GM23338 (cell line): Measurements from ENCODE around the gene SYNE3. TPM values are rescaled to one million over a fixed set of nuclear protein-coding genes. Genes with fewer than 3 reads are reported as not detected.

Experiments used
- ATAC-seq: fragments of 200-7000 bp; cut with Tn5 transposase; 3 replicates; pipeline ENCODE4 v1.9.1; 2020
- DNase-seq: peaks from one replicate; pipeline ENCODE4 v3.0.0-alpha.2; 2015; ENCODE audit warnings: low spot score
- H2AFZ ChIP-seq: fragments of 200-600 bp; sonication (generic); 2 replicates; pipeline ENCODE4 v1.8.0; 2016; ENCODE audit warnings: antibody characterized with exemption, mild to moderate bottlenecking, moderate library complexity
- H3F3A ChIP-seq: fragments of 200-600 bp; sonication (generic); replicated peaks from 2 replicates; pipeline ENCODE4 v1.8.0; 2017; ENCODE audit warnings: antibody characterized with exemption, mixed run types, low read depth
- H3K27ac ChIP-seq: fragments of 200-600 bp; sonication (generic); 2 replicates; pipeline ENCODE4 v1.6.1; 2016; ENCODE audit warnings: low read depth
- H3K27me3 ChIP-seq: fragments of 200-600 bp; sonication (generic); 2 replicates; pipeline ENCODE4 v1.8.0; 2016; ENCODE audit warnings: mild to moderate bottlenecking, mixed run types, moderate library complexity; ENCODE audit not compliant: insufficient read depth
- H3K36me3 ChIP-seq: fragments of 200-600 bp; sonication (generic); 2 replicates; pipeline ENCODE4 v1.8.0; 2016; ENCODE audit warnings: mild to moderate bottlenecking; ENCODE audit not compliant: insufficient read depth
- H3K4me1 ChIP-seq: fragments of 200-600 bp; sonication (generic); 2 replicates; pipeline ENCODE4 v1.8.0; 2016; ENCODE audit warnings: mild to moderate bottlenecking, moderate library complexity; ENCODE audit not compliant: insufficient read depth
- H3K4me2 ChIP-seq: fragments of 200-600 bp; sonication (generic); 2 replicates; pipeline ENCODE4 v1.7.1; 2017; ENCODE audit warnings: mixed run types
- H3K4me3 ChIP-seq: fragments of 200-600 bp; sonication (generic); 2 replicates; pipeline ENCODE4 v1.6.1; 2016; ENCODE audit warnings: mixed run types
- H3K79me2 ChIP-seq: fragments of 200-600 bp; sonication (generic); replicated peaks from 2 replicates; pipeline ENCODE4 v1.8.0; 2017; ENCODE audit warnings: mild to moderate bottlenecking; ENCODE audit not compliant: insufficient read depth
- H3K9me2 ChIP-seq: fragments of 200-600 bp; sonication (generic); 2 replicates; pipeline ENCODE4 v1.8.0; 2017; ENCODE audit not compliant: insufficient read depth
- H4K20me1 ChIP-seq: fragments of 200-600 bp; sonication (generic); replicated peaks from 2 replicates; pipeline ENCODE4 v1.8.0; 2017; ENCODE audit warnings: mild to moderate bottlenecking; ENCODE audit not compliant: insufficient read depth
- H3K27ac Mint-ChIP-seq: 2 replicates; pipeline ENCODE4 v1.8.0; 2020; ENCODE audit warnings: inconsistent platforms, mild to moderate bottlenecking, moderate library complexity, mixed read lengths
- H3K27me3 Mint-ChIP-seq: 3 replicates; pipeline ENCODE4 v1.8.0; 2022; ENCODE audit warnings: low read depth, mild to moderate bottlenecking, moderate library complexity, mixed read lengths, inconsistent platforms; ENCODE audit not compliant: insufficient read depth, poor library complexity
- H3K36me3 Mint-ChIP-seq: 3 replicates; pipeline ENCODE4 v1.8.0; 2021; ENCODE audit warnings: low read depth, mild to moderate bottlenecking, inconsistent platforms, moderate library complexity, mixed read lengths
- H3K4me1 Mint-ChIP-seq: 3 replicates; pipeline ENCODE4 v1.8.0; 2020; ENCODE audit warnings: mild to moderate bottlenecking, inconsistent platforms, mixed read lengths
- H3K4me3 Mint-ChIP-seq: 3 replicates; pipeline ENCODE4 v1.8.0; 2021; ENCODE audit warnings: moderate library complexity, mild to moderate bottlenecking, inconsistent platforms, mixed read lengths
- H3K9me3 Mint-ChIP-seq: 3 replicates; pipeline ENCODE4 v1.8.0; 2020; ENCODE audit warnings: moderate library complexity, mild to moderate bottlenecking, inconsistent platforms, mixed read lengths
- CREB1 ChIP-seq: fragments of 250-450 bp; sonication (Bioruptor Pico); IDR thresholded peaks from 2 replicates; pipeline ENCODE4 v1.5.0; 2020; ENCODE audit warnings: low read depth, mild to moderate bottlenecking, moderate library complexity
- EZH2 ChIP-seq: fragments of 200-600 bp; sonication (generic); IDR thresholded peaks from one replicate; pipeline ENCODE4 v1.8.0; 2017; ENCODE audit warnings: antibody characterized with exemption, mild to moderate bottlenecking, low read depth; ENCODE audit not compliant: unreplicated experiment
- EZH2phosphoT487 ChIP-seq: fragments of 200-600 bp; sonication (generic); IDR thresholded peaks from one replicate; pipeline ENCODE4 v1.8.1; 2018; ENCODE audit warnings: antibody characterized with exemption; ENCODE audit not compliant: unreplicated experiment
- JUNB ChIP-seq: IDR thresholded peaks from one replicate; pipeline ENCODE4 v1.6.1; 2016; ENCODE audit warnings: antibody characterized with exemption; ENCODE audit not compliant: unreplicated experiment
- NANOG ChIP-seq: IDR thresholded peaks from 2 replicates; pipeline ENCODE4 v1.6.1; 2016; ENCODE audit warnings: antibody characterized with exemption, borderline replicate concordance
- POLR2AphosphoS5 ChIP-seq: IDR thresholded peaks from 2 replicates; pipeline ENCODE4 v1.6.1; 2016; ENCODE audit warnings: antibody characterized with exemption, low read depth
- STAT1 ChIP-seq: IDR thresholded peaks from one replicate; pipeline ENCODE4 v1.6.1; 2016; ENCODE audit warnings: antibody characterized with exemption; ENCODE audit not compliant: unreplicated experiment
- ZNF114 ChIP-seq: fragments of 250-450 bp; sonication (Bioruptor Pico); IDR thresholded peaks from 2 replicates; pipeline ENCODE4 v1.5.0; 2020; ENCODE audit warnings: mild to moderate bottlenecking, moderate library complexity
- ZNF331 ChIP-seq: fragments of 250-450 bp; sonication (Bioruptor Pico); IDR thresholded peaks from 2 replicates; pipeline ENCODE4 v1.5.0; 2020; ENCODE audit warnings: low read depth, mild to moderate bottlenecking, moderate library complexity
- polyA plus RNA-seq: library from polyadenylated mRNA; unstranded; fragments of >200 nt; fragmentation: Nextera tagmentation; extraction: Ambion mirVana; gene quantifications from 2 replicates; pipeline ENCODE4 v1.2.1, GENCODE V29; 2016
- total RNA-seq: library from RNA; depleted of rRNA; stranded (reverse); fragments of >200 nt; shearing (Covaris generic); gene quantifications from 2 replicates; pipeline ENCODE4 v1.2.3, GENCODE V29; 2014
- TF ChIP-seq, protein P1 (sequence below): IDR thresholded peaks from one replicate; pipeline ENCODE4 v1.6.1; 2018; ENCODE audit warnings: antibody characterized with exemption; ENCODE audit not compliant: unreplicated experiment
- TF ChIP-seq, protein P2 (sequence below), 2 experiments: fragments of 200-600 bp in 1 of 2; sonication (generic) in 1 of 2; conservative IDR thresholded peaks; 2 replicates each; pipeline versions ENCODE4 v1.5.1 to v1.6.1; 2016 to 2017; ENCODE audit warnings: antibody characterized with exemption in 2 of 2, low read depth in 2 of 2, mild to moderate bottlenecking in 2 of 2, moderate library complexity in 1 of 2
- TF ChIP-seq, protein P3 (sequence below): fragments of 250-450 bp; sonication (Bioruptor Pico); IDR thresholded peaks from 2 replicates; pipeline ENCODE4 v1.5.0; 2020; ENCODE audit warnings: mild to moderate bottlenecking, moderate library complexity
- TF ChIP-seq, protein P4 (sequence below): IDR thresholded peaks from 2 replicates; pipeline ENCODE4 v1.6.1; 2016; ENCODE audit warnings: antibody characterized with exemption

Gene SYNE3
- total and polyA plus RNA-seq, 2 experiments from 2014 or later: 0.02 to 0.03 TPM

DNA sequence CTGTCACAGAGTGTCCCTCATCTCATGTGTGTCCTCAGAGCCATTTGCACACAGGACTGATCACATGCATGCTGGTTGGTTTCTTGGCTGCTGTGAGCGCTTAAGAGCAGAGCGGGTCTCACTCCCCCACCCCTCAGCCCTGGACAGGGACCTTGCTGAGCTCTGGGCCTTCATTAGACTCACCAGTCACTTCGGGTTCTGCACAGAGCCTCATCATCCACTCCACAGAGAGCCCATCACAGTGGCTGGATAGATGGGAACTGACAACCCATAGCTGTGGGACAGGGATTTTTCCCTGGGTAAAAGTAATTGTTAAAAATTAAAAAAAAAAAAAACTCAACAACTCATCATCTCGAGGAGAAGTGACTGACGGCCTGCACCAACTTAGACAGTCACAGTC is 26.6 kb upstream of the SYNE3 start:
- H3F3A ChIP-seq: no peaks in the 10 kb centered on the region
- H3K36me3 ChIP-seq: no peaks in the 10 kb centered on the region
- no peak overlapping the region for H3K27ac Mint-ChIP-seq
- H3K36me3 Mint-ChIP-seq: 0 out of 3 replicates have a peak, but pooled peaks cover 2% of the 10 kb centered on the region
- no peak overlapping the region for H2AFZ ChIP-seq
- no peaks in the 10 kb centered on the region for H3K27me3 ChIP-seq
- peaks cover 1% of the 10 kb centered on the region for H3K27me3 Mint-ChIP-seq
- H4K20me1 ChIP-seq: peaks cover 69% of the 10 kb centered on the region
- no peak overlapping the region for H3K4me3 Mint-ChIP-seq
- H3K79me2 ChIP-seq: peaks cover 71% of the 10 kb centered on the region
- ATAC-seq (no peak), DNase-seq (no peak)
- H3K9me2 ChIP-seq: no peaks in the 10 kb centered on the region
- H3K4me3 ChIP-seq: no peak overlapping the region
- no peak overlapping the region for H3K4me2 ChIP-seq
- no peaks in the 10 kb centered on the region for H3K4me1 ChIP-seq
- H3K4me1 Mint-ChIP-seq: peaks cover 9% of the 10 kb centered on the region
- TF ChIP-seq, protein P1, sequence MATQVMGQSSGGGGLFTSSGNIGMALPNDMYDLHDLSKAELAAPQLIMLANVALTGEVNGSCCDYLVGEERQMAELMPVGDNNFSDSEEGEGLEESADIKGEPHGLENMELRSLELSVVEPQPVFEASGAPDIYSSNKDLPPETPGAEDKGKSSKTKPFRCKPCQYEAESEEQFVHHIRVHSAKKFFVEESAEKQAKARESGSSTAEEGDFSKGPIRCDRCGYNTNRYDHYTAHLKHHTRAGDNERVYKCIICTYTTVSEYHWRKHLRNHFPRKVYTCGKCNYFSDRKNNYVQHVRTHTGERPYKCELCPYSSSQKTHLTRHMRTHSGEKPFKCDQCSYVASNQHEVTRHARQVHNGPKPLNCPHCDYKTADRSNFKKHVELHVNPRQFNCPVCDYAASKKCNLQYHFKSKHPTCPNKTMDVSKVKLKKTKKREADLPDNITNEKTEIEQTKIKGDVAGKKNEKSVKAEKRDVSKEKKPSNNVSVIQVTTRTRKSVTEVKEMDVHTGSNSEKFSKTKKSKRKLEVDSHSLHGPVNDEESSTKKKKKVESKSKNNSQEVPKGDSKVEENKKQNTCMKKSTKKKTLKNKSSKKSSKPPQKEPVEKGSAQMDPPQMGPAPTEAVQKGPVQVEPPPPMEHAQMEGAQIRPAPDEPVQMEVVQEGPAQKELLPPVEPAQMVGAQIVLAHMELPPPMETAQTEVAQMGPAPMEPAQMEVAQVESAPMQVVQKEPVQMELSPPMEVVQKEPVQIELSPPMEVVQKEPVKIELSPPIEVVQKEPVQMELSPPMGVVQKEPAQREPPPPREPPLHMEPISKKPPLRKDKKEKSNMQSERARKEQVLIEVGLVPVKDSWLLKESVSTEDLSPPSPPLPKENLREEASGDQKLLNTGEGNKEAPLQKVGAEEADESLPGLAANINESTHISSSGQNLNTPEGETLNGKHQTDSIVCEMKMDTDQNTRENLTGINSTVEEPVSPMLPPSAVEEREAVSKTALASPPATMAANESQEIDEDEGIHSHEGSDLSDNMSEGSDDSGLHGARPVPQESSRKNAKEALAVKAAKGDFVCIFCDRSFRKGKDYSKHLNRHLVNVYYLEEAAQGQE: no peak
- TF ChIP-seq JUNB (no peak), STAT1 (no peak), CREB1 (CRISPR knock-in tag) (no peak), ZNF114 (CRISPR knock-in tag) (no peak), NANOG (no peak), POLR2AphosphoS5 (no peak), ZNF331 (CRISPR knock-in tag) (no peak), EZH2phosphoT487 (no peak), EZH2 (no peak)
- TF ChIP-seq, protein P2, sequence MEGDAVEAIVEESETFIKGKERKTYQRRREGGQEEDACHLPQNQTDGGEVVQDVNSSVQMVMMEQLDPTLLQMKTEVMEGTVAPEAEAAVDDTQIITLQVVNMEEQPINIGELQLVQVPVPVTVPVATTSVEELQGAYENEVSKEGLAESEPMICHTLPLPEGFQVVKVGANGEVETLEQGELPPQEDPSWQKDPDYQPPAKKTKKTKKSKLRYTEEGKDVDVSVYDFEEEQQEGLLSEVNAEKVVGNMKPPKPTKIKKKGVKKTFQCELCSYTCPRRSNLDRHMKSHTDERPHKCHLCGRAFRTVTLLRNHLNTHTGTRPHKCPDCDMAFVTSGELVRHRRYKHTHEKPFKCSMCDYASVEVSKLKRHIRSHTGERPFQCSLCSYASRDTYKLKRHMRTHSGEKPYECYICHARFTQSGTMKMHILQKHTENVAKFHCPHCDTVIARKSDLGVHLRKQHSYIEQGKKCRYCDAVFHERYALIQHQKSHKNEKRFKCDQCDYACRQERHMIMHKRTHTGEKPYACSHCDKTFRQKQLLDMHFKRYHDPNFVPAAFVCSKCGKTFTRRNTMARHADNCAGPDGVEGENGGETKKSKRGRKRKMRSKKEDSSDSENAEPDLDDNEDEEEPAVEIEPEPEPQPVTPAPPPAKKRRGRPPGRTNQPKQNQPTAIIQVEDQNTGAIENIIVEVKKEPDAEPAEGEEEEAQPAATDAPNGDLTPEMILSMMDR (conservative IDR thresholded peaks at IDR 0.05; ENCODE audit: low read depth in 2 of 2): no peak
- TF ChIP-seq, protein P3, sequence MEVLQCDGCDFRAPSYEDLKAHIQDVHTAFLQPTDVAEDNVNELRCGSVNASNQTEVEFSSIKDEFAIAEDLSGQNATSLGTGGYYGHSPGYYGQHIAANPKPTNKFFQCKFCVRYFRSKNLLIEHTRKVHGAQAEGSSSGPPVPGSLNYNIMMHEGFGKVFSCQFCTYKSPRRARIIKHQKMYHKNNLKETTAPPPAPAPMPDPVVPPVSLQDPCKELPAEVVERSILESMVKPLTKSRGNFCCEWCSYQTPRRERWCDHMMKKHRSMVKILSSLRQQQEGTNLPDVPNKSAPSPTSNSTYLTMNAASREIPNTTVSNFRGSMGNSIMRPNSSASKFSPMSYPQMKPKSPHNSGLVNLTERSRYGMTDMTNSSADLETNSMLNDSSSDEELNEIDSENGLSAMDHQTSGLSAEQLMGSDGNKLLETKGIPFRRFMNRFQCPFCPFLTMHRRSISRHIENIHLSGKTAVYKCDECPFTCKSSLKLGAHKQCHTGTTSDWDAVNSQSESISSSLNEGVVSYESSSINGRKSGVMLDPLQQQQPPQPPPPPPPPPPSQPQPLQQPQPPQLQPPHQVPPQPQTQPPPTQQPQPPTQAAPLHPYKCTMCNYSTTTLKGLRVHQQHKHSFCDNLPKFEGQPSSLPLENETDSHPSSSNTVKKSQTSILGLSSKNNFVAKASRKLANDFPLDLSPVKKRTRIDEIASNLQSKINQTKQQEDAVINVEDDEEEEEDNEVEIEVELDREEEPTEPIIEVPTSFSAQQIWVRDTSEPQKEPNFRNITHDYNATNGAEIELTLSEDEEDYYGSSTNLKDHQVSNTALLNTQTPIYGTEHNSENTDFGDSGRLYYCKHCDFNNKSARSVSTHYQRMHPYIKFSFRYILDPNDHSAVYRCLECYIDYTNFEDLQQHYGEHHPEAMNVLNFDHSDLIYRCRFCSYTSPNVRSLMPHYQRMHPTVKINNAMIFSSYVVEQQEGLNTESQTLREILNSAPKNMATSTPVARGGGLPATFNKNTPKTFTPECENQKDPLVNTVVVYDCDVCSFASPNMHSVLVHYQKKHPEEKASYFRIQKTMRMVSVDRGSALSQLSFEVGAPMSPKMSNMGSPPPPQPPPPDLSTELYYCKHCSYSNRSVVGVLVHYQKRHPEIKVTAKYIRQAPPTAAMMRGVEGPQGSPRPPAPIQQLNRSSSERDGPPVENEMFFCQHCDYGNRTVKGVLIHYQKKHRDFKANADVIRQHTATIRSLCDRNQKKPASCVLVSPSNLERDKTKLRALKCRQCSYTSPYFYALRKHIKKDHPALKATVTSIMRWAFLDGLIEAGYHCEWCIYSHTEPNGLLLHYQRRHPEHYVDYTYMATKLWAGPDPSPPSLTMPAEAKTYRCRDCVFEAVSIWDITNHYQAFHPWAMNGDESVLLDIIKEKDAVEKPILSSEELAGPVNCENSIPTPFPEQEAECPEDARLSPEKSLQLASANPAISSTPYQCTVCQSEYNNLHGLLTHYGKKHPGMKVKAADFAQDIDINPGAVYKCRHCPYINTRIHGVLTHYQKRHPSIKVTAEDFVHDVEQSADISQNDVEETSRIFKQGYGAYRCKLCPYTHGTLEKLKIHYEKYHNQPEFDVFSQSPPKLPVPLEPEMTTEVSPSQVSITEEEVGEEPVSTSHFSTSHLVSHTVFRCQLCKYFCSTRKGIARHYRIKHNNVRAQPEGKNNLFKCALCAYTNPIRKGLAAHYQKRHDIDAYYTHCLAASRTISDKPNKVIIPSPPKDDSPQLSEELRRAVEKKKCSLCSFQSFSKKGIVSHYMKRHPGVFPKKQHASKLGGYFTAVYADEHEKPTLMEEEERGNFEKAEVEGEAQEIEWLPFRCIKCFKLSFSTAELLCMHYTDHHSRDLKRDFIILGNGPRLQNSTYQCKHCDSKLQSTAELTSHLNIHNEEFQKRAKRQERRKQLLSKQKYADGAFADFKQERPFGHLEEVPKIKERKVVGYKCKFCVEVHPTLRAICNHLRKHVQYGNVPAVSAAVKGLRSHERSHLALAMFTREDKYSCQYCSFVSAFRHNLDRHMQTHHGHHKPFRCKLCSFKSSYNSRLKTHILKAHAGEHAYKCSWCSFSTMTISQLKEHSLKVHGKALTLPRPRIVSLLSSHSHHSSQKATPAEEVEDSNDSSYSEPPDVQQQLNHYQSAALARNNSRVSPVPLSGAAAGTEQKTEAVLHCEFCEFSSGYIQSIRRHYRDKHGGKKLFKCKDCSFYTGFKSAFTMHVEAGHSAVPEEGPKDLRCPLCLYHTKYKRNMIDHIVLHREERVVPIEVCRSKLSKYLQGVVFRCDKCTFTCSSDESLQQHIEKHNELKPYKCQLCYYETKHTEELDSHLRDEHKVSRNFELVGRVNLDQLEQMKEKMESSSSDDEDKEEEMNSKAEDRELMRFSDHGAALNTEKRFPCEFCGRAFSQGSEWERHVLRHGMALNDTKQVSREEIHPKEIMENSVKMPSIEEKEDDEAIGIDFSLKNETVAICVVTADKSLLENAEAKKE (CRISPR knock-in tag): no peak
- TF ChIP-seq, protein P4, sequence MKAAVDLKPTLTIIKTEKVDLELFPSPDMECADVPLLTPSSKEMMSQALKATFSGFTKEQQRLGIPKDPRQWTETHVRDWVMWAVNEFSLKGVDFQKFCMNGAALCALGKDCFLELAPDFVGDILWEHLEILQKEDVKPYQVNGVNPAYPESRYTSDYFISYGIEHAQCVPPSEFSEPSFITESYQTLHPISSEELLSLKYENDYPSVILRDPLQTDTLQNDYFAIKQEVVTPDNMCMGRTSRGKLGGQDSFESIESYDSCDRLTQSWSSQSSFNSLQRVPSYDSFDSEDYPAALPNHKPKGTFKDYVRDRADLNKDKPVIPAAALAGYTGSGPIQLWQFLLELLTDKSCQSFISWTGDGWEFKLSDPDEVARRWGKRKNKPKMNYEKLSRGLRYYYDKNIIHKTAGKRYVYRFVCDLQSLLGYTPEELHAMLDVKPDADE: no peak
- no peak overlapping the region for H3K27ac ChIP-seq
- no peaks in the 10 kb centered on the region for H3K9me3 Mint-ChIP-seq
